SK-N-SH (cell line): ENCODE measurements around the gene CLEC19A. TPM values are rescaled to one million over a fixed set of nuclear protein-coding genes. Genes with fewer than 3 reads are reported as not detected.

Experiments used
- CTCF ChIA-PET: fragments of 300-600, 350-600 bp; formaldehyde crosslinking; extraction: SDS; loops from one replicate; lab custom pipeline; 2021; lab: Yijun Ruan, JAX
- POLR2A ChIA-PET: fragments of 350-600 bp; sonication (Branson Sonifier 250); formaldehyde crosslinking; extraction: SDS; loops from one replicate; lab custom pipeline; 2020; ENCODE audit warnings: antibody characterized with exemption, inconsistent platforms; lab: Yijun Ruan, JAX
- DNase-seq: peaks from one replicate; pipeline ENCODE4 v3.0.0; 2012
- H2AFZ ChIP-seq: fragments of 200-600 bp; sonication (generic); 2 replicates; pipeline ENCODE4 v1.8.1; 2016; ENCODE audit warnings: antibody characterized with exemption, mild to moderate bottlenecking, low read depth
- H3F3A ChIP-seq: fragments of 200-600 bp; sonication (generic); replicated peaks from 2 replicates; pipeline ENCODE3; 2016; ENCODE audit warnings: antibody characterized with exemption, mild to moderate bottlenecking; ENCODE audit not compliant: insufficient read depth
- H3K27ac ChIP-seq, 2 experiments: fragments of 200-500 bp in 1 of 2; fragments of 200-600 bp in 1 of 2; sonication (Bioruptor generic) in 1 of 2; sonication (generic), shearing (Covaris generic) in 1 of 2; 2 replicates each; pipeline versions ENCODE4 v1.5.1 to v1.6.1; 2014 to 2016; ENCODE audit warnings: low read depth in 2 of 2, inconsistent platforms in 1 of 2, low read length in 1 of 2, mild to moderate bottlenecking in 1 of 2, mixed read lengths in 1 of 2
- H3K27me3 ChIP-seq: fragments of 200-600 bp; sonication (generic), shearing (Covaris generic); 2 replicates; pipeline ENCODE4 v1.6.1; 2016; ENCODE audit warnings: mixed run types; ENCODE audit not compliant: insufficient read depth
- H3K36me3 ChIP-seq, 2 experiments: fragments of 200-500 bp in 1 of 2; fragments of 200-600 bp in 1 of 2; sonication (Bioruptor generic) in 1 of 2; sonication (generic) in 1 of 2; replicated peaks in 1 of 2; 2 replicates each; pipeline versions ENCODE3 to v1.5.1; 2014 to 2016; ENCODE audit warnings: low read length in 1 of 2, mild to moderate bottlenecking in 1 of 2; ENCODE audit not compliant: insufficient read depth in 2 of 2, control insufficient read depth in 1 of 2
- H3K4me1 ChIP-seq, 2 experiments: fragments of 200-500 bp in 1 of 2; fragments of 200-600 bp in 1 of 2; sonication (Bioruptor generic) in 1 of 2; sonication (generic), shearing (Covaris generic) in 1 of 2; 2 replicates each; pipeline versions ENCODE4 v1.5.1 to v1.6.1; 2014 to 2016; ENCODE audit warnings: low read depth in 1 of 2, low read length in 1 of 2, mixed run types in 1 of 2; ENCODE audit not compliant: insufficient read depth in 2 of 2, control insufficient read depth in 1 of 2
- H3K4me2 ChIP-seq: fragments of 200-600 bp; sonication (generic), shearing (Covaris generic); 2 replicates; pipeline ENCODE4 v1.6.1; 2017; ENCODE audit warnings: mixed run types
- H3K4me3 ChIP-seq, 2 experiments: fragments of 200-500 bp in 1 of 2; fragments of 200-600 bp in 1 of 2; sonication (Bioruptor generic) in 1 of 2; sonication (generic), shearing (Covaris generic) in 1 of 2; 2 replicates each; pipeline versions ENCODE4 v1.5.1 to v1.8.1; 2014 to 2016; ENCODE audit warnings: low read depth in 2 of 2, inconsistent platforms in 1 of 2, low read length in 1 of 2, mild to moderate bottlenecking in 1 of 2, mixed read lengths in 1 of 2, moderate library complexity in 1 of 2
- H3K79me2 ChIP-seq: fragments of 200-600 bp; sonication (generic); 2 replicates; pipeline ENCODE4 v1.8.1; 2017; ENCODE audit warnings: mild to moderate bottlenecking; ENCODE audit not compliant: insufficient read depth
- H3K9ac ChIP-seq: fragments of 200-600 bp; sonication (generic); 2 replicates; pipeline ENCODE4 v1.6.1; 2017; ENCODE audit warnings: mixed run types
- H3K9me2 ChIP-seq: fragments of 200-600 bp; sonication (generic); 2 replicates; pipeline ENCODE4 v1.6.1; 2017; ENCODE audit warnings: mixed run types
- H3K9me3 ChIP-seq: fragments of 200-600 bp; sonication (generic); 2 replicates; pipeline ENCODE4 v1.6.1; 2017; ENCODE audit warnings: mixed run types, mild to moderate bottlenecking, moderate library complexity
- H4K20me1 ChIP-seq: fragments of 200-600 bp; sonication (generic); 2 replicates; pipeline ENCODE4 v1.6.1; 2017; ENCODE audit warnings: mild to moderate bottlenecking, mixed run types; ENCODE audit not compliant: insufficient read depth
- ELF1 ChIP-seq: IDR thresholded peaks from 2 replicates; pipeline ENCODE4 v1.4.0; 2012
- EZH2phosphoT487 ChIP-seq: fragments of 200-600 bp; sonication (generic); IDR thresholded peaks from 2 replicates; pipeline ENCODE4 v1.6.1; 2017; ENCODE audit warnings: low read depth, mixed run types, mild to moderate bottlenecking, antibody characterized with exemption, moderate library complexity, borderline replicate concordance
- FOSL2 ChIP-seq: IDR thresholded peaks from 2 replicates; pipeline ENCODE4 v1.4.0; 2012; ENCODE audit warnings: low read depth, mild to moderate bottlenecking, moderate library complexity, borderline replicate concordance
- FOXJ3 ChIP-seq: sonication (generic); formaldehyde crosslinking; IDR thresholded peaks from 2 replicates; pipeline ENCODE4 v1.5.1; 2020; ENCODE audit warnings: mild to moderate bottlenecking, missing genetic modification reagents
- FOXM1 ChIP-seq: IDR thresholded peaks from 2 replicates; pipeline ENCODE4 v1.4.0; 2012; ENCODE audit warnings: low read depth, mild to moderate bottlenecking
- JUND ChIP-seq: IDR thresholded peaks from 2 replicates; pipeline ENCODE4 v1.4.0; 2012
- MEF2A ChIP-seq: IDR thresholded peaks from 2 replicates; pipeline ENCODE4 v1.4.0; 2012; ENCODE audit warnings: low read depth, borderline replicate concordance
- MXI1 ChIP-seq: IDR thresholded peaks from 2 replicates; pipeline ENCODE4 v1.6.1; 2012; ENCODE audit warnings: mild to moderate bottlenecking, low read depth, low read length, improper control_type of control experiment
- NFIC ChIP-seq: IDR thresholded peaks from 2 replicates; pipeline ENCODE4 v1.4.0; 2012; ENCODE audit warnings: borderline replicate concordance
- POLR2AphosphoS5 ChIP-seq: IDR thresholded peaks from 2 replicates; pipeline ENCODE4 v1.6.1; 2012; ENCODE audit warnings: low read depth, low read length
- RCOR1 ChIP-seq: fragments of 150-350 bp; IDR thresholded peaks from 2 replicates; pipeline ENCODE4 v1.6.1; 2017; ENCODE audit warnings: antibody characterized with exemption, low read length
- RXRA ChIP-seq: IDR thresholded peaks from 2 replicates; pipeline ENCODE4 v1.4.0; 2012; ENCODE audit warnings: low read depth, mild to moderate bottlenecking, borderline replicate concordance
- SIN3A ChIP-seq: IDR thresholded peaks from 2 replicates; pipeline ENCODE4 v1.6.1; 2012; ENCODE audit warnings: low read depth, mild to moderate bottlenecking, low read length, moderate library complexity, borderline replicate concordance
- SMC3 ChIP-seq: IDR thresholded peaks from 2 replicates; pipeline ENCODE4 v1.6.1; 2012; ENCODE audit warnings: low read depth, low read length, improper control_type of control experiment
- TAF1 ChIP-seq: IDR thresholded peaks from 2 replicates; pipeline ENCODE4 v1.6.1; 2012; ENCODE audit warnings: low read depth, mild to moderate bottlenecking, low read length, moderate library complexity, borderline replicate concordance
- TCF12 ChIP-seq: IDR thresholded peaks from 2 replicates; pipeline ENCODE4 v1.4.0; 2012
- WGBS: methylation state at CpG from one replicate; pipeline ENCODE4 v1.1.6; 2017; ENCODE audit warnings: low lambda C conversion rate; 5-methylcytosine and 5-hydroxymethylcytosine counted together
- polyA plus RNA-seq, 3 experiments: library from polyadenylated mRNA; depleted of rRNA; stranded (reverse); fragments of >200 nt; gene quantifications; 2 replicates each; pipeline ENCODE4 v1.2.3, GENCODE V29; 2012
- TF ChIP-seq, protein P1 (sequence below): IDR thresholded peaks from 2 replicates; pipeline ENCODE4 v1.4.0; 2012; ENCODE audit warnings: low read depth, borderline replicate concordance
- TF ChIP-seq, protein P2 (sequence below): IDR thresholded peaks from 2 replicates; pipeline ENCODE4 v1.6.1; 2012; ENCODE audit warnings: mild to moderate bottlenecking, low read depth, low read length, moderate library complexity
- TF ChIP-seq, protein P3 (sequence below): IDR thresholded peaks from 2 replicates; pipeline ENCODE4 v1.4.0; 2012; ENCODE audit warnings: low read depth, borderline replicate concordance
- TF ChIP-seq, protein P4 (sequence below): fragments of 150-350 bp; IDR thresholded peaks from 2 replicates; pipeline ENCODE4 v1.6.1; 2016; ENCODE audit warnings: mild to moderate bottlenecking, low read depth, low read length

CLEC19A gene
- polyA plus RNA-seq, 1 of the 3 experiments (the other 2 are of a cell fraction): not detected

DNA sequence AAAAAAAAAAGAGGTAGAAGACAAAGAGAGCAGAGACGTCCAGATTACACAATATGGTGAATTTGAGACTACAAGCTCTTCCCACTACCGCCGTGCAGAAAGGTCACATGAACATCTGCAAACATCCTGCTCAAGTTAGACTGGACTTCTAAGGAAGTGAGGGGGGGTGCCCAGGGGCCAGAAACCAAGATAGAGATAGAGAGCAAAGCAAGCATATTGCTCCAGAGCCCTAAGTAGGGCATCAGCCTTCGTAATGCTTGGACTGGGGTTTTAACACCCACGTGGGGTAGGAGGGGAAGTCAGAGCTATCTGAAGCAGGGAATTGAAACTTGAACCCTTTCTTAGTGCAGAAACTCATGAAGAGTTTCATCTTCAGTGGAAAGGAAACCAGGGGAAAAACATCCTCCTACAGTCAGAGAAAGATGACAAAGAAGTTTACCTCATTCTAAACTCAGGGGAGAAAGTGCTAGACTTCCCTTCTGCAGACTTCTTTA, 8.7 kb downstream of the CLEC19A start (continued):
- TF ChIP-seq, protein P1, sequence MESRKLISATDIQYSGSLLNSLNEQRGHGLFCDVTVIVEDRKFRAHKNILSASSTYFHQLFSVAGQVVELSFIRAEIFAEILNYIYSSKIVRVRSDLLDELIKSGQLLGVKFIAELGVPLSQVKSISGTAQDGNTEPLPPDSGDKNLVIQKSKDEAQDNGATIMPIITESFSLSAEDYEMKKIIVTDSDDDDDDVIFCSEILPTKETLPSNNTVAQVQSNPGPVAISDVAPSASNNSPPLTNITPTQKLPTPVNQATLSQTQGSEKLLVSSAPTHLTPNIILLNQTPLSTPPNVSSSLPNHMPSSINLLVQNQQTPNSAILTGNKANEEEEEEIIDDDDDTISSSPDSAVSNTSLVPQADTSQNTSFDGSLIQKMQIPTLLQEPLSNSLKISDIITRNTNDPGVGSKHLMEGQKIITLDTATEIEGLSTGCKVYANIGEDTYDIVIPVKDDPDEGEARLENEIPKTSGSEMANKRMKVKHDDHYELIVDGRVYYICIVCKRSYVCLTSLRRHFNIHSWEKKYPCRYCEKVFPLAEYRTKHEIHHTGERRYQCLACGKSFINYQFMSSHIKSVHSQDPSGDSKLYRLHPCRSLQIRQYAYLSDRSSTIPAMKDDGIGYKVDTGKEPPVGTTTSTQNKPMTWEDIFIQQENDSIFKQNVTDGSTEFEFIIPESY: no peak
- TF ChIP-seq FOXJ3: no peak
- TF ChIP-seq MXI1: no peak
- no peak for TF ChIP-seq ELF1
- TF ChIP-seq, protein P2, sequence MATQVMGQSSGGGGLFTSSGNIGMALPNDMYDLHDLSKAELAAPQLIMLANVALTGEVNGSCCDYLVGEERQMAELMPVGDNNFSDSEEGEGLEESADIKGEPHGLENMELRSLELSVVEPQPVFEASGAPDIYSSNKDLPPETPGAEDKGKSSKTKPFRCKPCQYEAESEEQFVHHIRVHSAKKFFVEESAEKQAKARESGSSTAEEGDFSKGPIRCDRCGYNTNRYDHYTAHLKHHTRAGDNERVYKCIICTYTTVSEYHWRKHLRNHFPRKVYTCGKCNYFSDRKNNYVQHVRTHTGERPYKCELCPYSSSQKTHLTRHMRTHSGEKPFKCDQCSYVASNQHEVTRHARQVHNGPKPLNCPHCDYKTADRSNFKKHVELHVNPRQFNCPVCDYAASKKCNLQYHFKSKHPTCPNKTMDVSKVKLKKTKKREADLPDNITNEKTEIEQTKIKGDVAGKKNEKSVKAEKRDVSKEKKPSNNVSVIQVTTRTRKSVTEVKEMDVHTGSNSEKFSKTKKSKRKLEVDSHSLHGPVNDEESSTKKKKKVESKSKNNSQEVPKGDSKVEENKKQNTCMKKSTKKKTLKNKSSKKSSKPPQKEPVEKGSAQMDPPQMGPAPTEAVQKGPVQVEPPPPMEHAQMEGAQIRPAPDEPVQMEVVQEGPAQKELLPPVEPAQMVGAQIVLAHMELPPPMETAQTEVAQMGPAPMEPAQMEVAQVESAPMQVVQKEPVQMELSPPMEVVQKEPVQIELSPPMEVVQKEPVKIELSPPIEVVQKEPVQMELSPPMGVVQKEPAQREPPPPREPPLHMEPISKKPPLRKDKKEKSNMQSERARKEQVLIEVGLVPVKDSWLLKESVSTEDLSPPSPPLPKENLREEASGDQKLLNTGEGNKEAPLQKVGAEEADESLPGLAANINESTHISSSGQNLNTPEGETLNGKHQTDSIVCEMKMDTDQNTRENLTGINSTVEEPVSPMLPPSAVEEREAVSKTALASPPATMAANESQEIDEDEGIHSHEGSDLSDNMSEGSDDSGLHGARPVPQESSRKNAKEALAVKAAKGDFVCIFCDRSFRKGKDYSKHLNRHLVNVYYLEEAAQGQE: no peak

DNA sequence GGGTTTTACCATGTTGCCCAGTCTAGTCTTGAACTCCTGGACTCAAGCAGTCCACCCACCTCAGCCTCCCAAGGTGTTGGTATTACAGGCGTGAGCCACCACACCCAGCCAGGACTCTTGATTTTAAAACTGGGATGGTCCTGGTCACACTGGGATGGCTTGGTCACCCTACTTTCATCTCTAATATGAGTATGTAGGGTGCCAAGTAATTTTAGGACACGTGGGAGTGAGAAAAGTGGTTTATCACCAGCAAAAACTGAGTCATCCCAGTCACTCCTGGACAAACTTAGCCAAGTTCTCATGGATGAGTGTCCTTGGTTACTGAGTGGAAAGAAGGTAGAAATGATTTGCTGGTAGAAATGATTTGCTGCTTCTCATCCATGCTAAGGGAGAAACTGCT, 9.9 kb downstream of the CLEC19A start:
- TF ChIP-seq EZH2phosphoT487: no peak
- no peak for TF ChIP-seq ELF1
- TF ChIP-seq, protein P3, sequence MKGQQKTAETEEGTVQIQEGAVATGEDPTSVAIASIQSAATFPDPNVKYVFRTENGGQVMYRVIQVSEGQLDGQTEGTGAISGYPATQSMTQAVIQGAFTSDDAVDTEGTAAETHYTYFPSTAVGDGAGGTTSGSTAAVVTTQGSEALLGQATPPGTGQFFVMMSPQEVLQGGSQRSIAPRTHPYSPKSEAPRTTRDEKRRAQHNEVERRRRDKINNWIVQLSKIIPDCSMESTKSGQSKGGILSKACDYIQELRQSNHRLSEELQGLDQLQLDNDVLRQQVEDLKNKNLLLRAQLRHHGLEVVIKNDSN: no peak
- TF ChIP-seq RCOR1: no peak
- no peak for TF ChIP-seq RXRA
- no peak for TF ChIP-seq FOXM1
- TF ChIP-seq SMC3: no peak
- no peak for TF ChIP-seq POLR2AphosphoS5
- TF ChIP-seq SIN3A: no peak
- no peak for TF ChIP-seq JUND
- TF ChIP-seq NFIC: no peak
- TF ChIP-seq FOXJ3: no peak
- TF ChIP-seq MEF2A: no peak
- no peak for TF ChIP-seq TAF1
- no peak for TF ChIP-seq TCF12
- TF ChIP-seq FOSL2: no peak
- TF ChIP-seq, protein P4, sequence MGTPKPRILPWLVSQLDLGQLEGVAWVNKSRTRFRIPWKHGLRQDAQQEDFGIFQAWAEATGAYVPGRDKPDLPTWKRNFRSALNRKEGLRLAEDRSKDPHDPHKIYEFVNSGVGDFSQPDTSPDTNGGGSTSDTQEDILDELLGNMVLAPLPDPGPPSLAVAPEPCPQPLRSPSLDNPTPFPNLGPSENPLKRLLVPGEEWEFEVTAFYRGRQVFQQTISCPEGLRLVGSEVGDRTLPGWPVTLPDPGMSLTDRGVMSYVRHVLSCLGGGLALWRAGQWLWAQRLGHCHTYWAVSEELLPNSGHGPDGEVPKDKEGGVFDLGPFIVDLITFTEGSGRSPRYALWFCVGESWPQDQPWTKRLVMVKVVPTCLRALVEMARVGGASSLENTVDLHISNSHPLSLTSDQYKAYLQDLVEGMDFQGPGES: no peak
- CTCF ChIA-PET: no interaction called here

More for the DNA sequence above, 9.9 kb downstream of the CLEC19A start:
- H3K4me2 ChIP-seq: no peak overlapping the region
- H3K4me1 ChIP-seq: peaks cover 0 to 9% of the 10 kb centered on the region in 2 experiments; a peak in 2 of 4 replicates
- no peaks in the 10 kb centered on the region for H3K79me2 ChIP-seq
- H3K9ac ChIP-seq: no peak overlapping the region
- H3K4me3 ChIP-seq: no peak overlapping the region
- H2AFZ ChIP-seq: no peak overlapping the region
- H3K9me2 ChIP-seq: no peaks in the 10 kb centered on the region
- H3K36me3 ChIP-seq: no peaks in the 10 kb centered on the region
- POLR2A ChIA-PET: no interaction called here
- H3K27me3 ChIP-seq: no peaks in the 10 kb centered on the region
- H3K27ac ChIP-seq: no peak overlapping the region
- no peak for DNase-seq
- H3F3A ChIP-seq: no peaks in the 10 kb centered on the region
- H3K9me3 ChIP-seq: no peaks in the 10 kb centered on the region
- 36% methylated on average over 2 of the region's 2 CpGs for WGBS
- no peaks in the 10 kb centered on the region for H4K20me1 ChIP-seq
